Hematopoietic multipotent progenitor cell treated with erythropoietin and hydrocortisone succinate and interleukin-3 and kit ligand, for 6 days (in vitro differentiated cells): ENCODE data around the gene CEP112.
"Not testable (repeated sequence)": the region's sequence is repeated elsewhere in the genome, so short reads cannot be mapped to it uniquely, and the experiment has no call there.

Experiments
- DNase-seq: peaks from one replicate; pipeline ENCODE4 v3.0.0-alpha.2; 2015

CEP112 gene

DNA sequence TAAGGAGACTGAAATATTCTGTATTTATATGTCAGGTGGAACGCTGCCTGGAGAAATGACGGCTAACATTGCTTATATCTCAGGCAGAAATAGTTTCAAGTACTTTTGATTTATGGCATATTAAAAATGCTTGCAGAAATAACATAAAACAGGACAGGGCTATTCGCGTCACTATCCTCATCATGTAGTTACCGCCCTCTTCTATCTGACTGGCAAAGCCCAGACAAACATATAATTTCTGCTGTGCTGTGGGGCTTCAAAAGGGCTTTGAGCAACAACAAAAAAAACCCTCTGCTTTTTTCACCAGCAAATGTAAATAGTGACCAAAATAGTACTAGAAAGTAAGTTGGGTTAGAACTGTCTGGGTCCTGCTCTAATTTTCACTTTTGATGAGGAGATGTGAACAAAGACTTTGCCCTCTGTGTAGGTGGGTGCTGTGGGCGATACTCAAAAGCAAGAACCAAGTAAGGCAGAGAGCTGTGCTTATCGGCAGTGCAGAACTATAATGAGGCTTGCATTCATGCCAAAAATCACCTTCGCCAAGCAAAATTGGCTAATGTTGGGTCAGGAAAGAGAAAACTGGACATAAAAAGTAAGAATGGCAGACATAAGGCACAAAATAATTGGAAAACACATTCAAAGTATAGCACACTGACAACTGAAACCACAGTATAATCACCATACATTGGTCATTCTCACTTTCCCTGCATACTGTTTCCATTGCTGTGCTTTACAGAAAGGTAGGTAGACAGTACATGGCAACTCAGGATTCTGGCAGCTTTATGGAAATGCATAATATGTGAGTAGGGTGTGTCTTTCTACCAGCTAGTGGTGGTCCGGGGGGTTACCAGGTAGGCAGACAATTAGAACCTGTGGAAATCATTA, 479.3 kb downstream of the CEP112 start:
- DNase-seq: no peak

DNA sequence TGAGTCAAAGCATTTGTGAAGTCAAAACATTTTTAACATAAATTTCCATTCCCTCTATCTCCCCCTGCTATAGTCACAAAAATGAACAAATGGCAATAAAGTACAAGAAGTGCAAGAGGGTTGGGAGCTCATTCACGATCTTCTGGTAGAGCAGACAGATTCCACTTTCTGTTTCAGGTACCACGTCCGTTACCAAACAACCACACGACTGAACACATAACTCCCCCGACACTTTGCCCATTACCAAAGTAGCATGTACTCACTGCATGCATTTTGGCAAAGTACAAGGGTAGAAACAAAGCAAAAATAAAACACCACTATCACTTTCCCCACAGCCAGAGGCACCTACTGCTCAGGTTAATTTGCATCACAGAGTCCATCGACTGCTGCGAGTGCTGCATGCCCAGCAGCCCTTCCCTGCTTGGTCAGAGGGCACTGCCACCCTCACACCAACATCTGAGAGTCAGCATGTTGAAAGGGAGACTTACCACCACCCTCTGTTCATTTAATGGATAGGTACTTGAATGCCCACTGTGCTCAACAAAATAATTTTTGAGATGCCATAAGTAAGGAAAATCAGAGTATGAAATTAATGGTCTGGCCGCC, 480.2 kb downstream of the CEP112 start:
- no peak for DNase-seq

DNA sequence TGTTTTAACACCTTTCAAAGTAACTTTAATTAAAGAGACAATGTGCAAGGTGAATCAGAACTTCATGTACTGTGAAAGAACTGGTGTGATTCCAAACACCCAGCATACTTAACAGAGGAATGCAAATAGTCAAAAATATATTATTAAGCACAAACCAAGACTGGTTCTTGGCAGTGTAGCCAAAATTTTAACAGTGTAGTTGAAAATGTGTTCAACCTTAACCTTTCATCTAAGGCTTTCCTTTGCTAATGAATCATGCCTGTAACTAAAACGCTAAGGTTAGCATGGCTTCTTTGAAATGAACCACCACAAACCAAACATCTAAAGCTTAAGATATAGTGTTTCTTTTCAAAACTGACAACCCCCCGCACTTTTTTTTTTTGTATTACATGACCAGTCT, 484.2 kb downstream of the CEP112 start:
- no peak for DNase-seq

DNA sequence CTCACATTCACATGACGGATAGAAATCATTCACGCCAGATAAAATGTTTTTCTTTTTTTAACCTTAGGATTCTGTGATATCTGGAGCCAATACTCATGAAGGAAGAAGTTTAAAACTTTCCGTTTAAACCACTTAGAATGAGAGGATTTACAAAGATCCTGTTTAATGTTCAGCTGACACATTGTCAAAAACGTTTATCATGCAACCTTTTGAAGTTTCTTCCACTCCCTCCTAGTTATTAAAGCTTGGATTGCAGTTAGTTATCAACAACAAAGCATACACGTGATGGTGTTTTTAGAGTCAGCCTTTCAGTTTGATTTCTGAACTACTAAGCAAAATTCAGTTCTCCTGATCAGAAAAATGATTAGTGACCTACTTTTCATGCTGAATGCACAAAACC, 487.2 kb downstream of the CEP112 start:
- DNase-seq: no peak

DNA sequence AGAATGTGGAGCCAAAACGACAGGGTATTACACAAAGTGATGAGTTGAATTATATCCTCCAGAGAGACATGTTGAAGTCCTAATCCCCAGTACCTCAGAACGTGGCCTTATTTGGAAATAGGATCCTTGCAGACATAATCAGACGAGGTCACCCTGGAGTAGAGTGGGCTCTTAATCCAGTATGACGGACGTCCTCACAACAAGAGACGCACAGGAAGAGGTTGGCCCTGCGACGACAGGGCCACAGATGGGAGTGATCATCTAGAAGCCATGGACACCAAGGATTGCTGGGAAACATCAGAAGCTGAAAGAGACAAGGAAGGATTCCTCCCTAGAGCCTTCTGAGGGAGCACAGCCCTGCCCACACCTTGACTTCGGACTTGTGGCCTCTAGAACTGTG, 488.0 kb downstream of the CEP112 start:
- DNase-seq: no peak

DNA sequence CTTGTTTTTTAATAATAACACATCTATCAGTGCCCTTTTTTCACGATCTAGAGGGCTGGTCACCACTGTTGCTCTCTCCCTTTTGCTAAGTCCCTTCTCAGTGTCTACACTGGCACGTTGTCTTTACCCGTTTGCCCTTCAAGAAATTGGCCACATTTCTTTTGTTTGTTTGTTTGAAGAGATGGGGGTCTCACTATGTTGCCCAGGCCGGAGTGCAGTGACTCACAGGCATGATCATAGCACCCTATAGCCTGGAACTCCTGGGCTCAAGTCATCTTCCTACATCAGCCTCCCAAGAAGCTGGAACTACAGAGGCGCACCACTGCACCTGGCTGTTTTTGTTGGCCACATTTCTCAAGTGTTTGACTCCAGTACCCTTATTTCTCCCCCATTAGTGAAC, 492.5 kb downstream of the CEP112 start:
- no peak for DNase-seq

DNA sequence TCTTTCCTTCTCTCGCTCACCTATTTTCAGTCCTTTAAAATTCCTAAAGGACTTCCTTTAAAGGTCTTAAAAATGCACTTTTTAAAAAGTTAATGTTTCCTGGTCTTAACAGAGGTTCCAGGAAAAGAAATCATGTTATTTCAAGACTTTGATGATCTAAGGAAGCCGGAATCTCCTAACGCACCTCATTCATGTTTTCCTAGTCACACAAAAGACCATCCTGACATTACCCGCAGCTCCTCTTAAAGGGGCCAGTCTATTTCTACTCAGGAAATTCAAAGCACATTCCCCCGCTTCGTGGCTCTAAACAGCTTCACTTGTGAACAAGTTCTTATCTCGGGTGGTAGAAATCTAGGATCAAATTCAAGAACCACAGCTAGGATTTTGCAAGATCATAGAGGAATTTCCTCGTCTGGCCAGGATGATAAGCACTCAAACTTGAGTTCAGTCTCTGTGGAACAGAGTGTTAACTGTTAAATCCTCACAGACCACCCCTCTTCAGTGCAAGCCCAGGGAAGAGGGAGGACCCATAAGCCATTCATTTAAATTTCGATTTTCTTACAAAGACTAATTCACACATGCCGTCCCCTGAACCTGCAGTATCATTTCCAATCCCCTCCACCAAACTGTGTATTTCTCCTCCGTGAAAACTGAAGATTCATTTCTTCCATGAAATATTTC, 493.4 kb downstream of the CEP112 start:
- no peak for DNase-seq

DNA sequence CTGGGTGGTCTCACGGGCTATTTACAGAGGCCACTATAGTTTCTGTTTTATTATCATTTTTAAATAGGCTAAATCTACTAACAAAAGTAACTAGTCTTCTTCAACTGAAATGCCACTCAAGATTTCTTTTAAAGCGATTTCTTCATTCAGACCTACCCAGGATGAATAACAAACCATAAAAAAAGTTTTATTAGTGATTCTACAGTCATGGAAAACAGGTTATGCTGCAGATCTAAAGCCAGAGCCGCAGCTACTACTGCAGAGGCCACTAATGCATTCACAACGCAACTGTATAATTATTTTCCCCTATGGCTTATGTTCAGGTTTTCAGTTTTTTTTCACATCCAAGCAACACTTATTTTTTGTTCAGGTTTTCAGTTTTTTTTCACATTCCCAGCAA, 494.3 kb downstream of the CEP112 start:
- DNase-seq: no peak

DNA sequence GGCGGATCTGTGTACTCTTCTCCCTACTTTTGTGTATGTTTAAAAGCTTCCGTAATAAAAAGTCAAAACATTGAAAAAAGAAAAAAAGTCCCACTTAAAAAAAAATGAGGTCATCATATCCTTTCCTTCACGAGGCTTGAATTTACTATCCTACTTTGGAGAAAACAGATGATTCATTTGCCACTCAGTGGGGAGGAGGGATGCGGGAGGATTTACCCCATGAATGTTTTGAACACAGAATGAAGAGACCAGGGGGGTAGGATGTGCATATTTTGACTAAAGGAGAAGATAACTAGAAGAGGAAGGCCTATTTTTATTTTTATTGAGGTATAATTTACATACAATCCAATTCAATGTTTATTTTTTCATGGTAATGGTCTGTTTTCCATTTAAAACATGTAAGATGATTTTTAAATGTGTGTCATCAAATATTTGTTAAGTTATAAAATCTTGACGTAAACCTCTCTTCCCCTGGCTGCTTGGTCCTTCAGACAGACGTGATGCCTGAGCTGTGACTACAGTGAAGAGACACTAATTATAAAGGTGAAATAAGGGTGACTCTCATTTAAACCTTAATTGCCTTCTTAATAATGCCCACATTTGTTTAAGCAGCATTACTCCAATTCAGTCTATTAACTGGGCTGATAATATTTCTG, 495.1 kb downstream of the CEP112 start:
- no peak for DNase-seq

DNA sequence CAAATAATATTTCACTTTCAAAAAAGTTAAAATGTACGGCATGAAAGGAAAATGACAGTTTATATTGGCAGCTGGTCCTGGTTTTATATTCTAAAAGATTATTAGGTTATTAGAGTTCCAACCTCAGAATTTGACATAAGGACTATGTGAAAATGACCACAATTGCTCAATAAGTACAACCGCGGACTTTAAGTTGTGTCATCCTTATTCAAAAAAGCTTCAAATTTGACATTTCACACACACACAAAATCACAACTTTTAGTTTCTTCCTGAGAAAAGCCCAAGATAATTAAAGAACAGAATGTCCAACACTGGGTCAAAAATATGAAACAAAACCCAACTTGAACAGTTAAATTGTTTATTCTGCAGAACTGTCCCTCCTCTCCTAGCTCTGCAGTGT, 497.3 kb downstream of the CEP112 start:
- DNase-seq: no peak

DNA sequence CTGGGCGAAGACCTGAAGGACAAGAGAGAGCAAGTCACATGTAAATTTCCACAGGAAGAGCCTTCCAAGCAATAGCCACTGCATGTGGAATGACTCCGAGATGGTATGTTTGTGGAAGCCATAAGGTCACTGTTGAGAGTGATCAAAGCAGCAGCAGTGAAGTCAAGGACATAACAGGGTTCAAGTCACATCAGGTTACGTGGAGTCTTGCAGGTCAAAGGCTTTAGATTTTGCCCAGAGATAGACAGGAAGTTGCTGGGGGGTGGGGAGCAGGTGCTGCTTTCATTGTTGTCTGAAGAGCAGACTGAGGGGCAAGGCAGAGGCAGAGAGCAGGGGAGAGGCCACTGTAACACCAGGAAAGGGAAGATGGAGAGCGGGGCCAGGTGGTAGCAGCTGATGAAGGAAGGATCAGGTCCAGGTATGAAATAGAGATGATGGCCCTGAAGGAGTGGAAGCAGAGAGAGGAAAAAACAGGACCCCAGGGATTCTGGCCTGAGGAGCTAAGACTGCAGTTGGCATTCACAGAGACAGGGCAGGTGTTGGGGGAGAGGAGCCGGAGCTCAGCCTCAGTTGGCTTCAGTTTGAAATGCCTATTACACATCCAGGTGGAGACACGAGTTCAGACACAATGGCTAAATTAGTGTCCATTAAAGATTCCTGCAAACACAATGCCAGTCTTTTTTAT, 501.2 kb downstream of the CEP112 start:
- DNase-seq: no peak

DNA sequence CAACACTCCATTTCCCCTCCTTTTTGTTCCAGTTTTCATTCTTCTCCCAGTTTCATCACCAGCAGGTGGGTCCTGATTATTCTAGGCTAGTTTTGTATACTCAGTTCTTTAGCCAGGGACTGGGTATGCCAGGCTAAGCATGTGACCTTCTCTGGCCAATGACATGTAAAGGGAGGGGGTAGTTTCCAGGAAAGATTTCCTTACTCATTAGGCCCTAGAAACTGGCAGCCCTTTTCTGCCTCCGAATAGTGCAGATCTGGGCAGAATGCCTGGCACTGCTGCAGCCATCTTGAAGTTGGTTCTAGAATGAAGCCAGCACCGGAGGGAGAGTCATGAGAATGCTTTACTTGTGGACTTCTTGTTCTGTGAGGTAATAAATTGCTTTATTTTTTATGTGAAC, 503.6 kb downstream of the CEP112 start:
- DNase-seq: no peak

DNA sequence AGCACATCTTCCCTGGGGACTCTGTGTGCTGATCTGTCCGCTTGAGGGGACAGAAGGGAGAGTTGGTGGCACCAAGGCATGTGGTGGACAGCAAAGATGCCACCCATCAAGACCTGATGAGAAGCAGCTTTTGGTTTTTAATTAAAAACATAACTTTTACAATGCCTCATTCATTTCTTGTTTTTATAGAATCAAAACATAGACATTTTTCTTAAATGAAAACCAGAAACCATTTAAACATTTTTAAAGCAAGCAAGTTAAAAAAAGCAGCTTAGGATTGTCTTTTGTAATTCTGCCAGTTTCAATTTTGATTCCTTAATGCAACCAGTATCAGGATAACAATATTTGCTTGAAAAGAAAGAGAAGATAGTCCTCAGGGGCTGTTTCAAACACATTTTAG, 506.8 kb downstream of the CEP112 start:
- no peak for DNase-seq

DNA sequence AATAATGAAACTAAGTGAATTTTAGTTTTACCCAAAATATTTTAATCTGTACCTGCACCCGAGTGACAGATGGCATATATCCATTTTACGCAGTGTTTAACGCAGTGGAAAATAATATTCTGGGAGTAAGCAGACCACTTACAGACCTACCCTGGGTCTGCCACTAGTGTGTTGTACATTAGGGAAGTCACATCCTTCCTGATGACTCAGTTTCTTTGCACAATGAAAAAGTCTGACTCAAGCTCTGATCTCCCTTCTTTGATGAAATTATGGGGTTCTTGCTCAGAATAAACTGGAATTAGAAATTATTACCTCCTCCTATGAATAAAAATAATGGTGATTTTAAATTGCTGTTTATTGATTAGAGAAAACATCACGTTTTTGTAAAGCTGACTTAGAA, 507.3 kb downstream of the CEP112 start:
- DNase-seq: no peak

DNA sequence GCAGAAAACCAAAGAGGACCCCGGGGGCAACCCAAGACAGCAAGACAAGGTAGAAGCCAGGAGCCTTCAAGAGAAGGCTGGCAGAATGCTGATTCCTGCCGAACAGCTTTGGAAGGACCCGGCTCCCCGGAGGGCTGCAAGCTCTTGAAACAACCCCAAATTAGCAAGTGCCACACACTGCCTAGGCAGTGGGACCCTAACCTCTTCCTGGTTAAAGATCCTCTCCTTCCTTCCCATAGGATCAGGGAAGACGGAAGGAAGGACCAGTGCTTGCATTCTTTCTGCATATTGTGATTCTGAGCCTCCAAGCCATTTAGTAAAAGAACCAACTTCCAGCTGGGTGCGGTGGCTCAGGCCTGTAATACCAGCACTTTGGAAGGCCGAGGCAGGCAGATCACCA, 508.5 kb downstream of the CEP112 start:
- no peak for DNase-seq

DNA sequence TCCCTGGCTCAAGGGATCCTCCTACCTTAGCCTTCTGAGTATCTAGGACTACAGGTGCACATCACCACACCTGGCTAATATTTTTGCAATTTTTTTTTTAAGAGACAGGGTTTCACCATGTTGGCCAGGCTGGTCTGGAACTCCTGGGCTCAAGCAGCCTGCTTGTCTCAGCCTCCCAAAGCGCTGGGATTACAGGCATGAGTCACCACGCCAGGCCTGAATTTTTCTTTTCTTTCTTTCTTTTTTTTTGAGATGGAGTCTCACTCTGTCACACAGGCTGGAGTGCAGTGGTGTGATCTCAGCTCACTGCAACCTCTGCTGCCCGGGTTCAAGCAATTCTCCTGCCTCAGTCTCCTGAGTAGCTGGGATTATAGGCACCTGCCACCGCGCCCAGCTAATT, 510.2 kb downstream of the CEP112 start:
- DNase-seq: not testable (repeated sequence)

DNA sequence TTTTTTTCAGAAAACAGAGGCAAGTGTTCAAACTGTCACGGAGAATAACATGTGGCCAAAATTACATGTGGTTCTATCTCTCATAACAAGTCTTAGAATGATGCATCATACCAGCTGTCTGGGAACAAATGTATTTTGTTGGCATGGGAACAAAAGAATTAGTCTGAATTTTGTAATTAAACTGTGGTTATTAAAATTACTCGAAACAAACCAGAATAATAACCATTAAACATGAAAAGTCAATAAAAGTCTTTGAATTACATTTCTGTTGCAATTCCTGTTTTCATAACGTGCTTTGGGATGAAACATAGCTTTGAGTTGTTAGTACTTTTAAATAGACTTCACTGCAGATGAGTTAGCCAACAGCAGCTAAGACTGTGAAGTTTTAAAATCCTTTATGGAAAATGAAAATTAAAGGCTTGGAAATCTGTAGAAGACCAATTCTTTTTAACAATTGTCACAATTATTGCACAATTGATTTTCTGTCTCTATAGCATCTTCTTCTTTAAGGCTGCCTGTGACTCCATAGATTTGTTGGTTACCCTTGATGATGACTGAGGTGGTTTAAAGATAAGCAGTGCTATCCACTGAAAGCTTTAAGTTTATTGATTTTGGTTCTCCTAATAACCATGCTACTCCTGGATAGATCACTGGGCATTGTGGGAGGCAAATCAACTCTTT, 512.6 kb downstream of the CEP112 start:
- no peak for DNase-seq

DNA sequence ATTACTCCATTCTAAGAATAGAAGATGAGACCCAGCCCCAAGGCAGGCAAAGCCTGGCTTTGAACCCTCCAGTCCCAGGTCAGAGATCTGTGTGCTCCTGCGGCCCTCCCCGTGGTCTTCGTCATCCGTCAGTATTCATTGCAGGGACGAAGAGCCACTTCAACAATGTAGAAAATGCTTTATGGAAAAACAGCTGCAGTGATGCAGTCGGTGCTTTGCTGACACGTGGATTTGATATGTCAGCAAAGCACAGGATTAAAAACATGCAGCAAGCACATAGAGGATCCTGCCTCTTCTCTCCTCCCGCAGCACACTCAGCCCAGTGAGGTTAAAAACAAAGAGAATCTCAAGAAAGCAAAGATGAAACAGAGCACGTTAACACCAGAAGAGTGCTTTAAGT, 513.4 kb downstream of the CEP112 start:
- DNase-seq: no peak

DNA sequence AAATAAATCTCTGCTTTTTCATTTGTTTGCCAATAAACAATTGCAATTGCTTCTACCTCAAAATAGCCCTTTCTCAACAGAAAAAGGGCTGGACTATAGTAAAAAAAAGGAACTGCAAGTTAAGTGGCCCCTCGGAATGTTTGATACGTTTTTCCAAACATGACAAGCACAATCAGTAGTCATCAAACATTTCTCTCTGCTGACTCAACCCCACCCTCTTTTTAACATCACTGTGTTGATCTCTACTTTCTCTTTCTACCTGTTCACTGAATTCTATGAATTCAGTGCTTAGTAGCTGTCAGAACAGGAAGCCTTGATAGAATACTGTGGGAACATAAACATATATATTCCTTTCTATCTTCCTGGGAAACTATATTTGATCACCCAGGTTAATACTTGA, 514.0 kb downstream of the CEP112 start:
- no peak for DNase-seq

DNA sequence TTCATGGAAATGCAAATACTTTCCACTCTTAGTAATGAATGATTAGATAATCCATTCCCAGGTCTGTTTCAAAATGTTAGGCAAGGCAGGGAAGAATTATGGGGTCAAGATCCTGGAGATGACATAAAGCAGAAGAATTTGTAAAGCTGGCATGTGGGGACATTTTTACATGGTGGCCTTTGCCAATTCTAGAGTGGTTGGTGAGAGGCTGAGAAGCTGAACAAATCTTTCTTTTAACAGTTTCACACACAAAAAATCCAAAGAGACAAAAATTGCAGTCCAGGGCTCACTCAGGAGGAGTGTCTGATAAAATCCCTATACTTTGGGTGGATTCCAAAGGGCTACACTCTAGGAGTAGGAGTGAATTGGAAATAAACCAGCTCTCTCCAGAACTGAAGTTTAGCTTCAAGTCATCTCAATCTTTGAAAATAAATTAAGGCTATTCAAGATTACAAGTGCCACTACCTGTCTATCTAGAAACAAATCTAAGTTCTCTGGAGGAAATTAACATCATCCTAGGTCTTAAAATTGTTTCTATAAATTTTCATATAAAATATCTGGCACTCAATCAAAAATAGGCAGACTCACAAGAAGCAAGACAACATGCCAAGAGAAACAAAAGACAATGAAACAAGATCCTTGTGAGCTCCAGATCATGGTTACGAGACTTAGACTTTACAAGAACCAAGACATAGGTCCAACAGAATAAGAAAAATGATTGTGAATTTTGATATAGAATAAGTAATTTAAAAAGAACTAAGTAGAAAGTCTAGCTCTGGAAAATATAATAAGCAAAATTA, 517.5 kb downstream of the CEP112 start:
- no peak for DNase-seq

DNA sequence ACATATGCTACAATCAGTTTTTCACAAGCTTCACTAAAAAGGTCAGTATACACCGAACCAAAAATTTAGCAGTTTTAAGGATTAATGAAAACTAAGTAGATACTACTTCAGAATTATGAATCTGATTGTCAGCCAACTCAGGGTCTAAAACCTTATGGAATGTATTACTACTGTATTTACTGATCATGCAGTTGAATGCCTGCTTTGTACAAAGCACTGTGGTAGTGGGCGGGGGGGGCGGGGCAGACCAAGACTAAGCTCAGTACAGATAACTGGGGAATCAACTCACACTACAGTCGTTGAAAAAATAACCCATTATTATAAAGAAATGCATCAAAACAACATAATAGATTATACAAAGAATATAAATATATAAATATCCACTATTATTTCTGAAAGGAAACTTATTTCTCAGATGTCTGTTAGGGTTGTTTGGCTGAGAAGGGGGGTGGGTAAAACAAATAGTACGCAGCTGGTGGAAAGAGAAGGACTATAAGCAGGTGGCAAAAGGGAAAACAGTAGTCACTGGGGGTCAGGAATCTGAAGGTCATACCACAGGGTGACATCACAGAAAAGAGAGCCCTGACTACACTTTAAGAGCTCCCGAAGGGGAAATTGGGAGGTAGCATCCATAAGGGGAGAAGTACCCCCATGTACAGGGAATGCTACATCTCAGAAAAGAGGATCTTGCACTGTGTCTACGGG, 521.1 kb downstream of the CEP112 start:
- no peak for DNase-seq
